GM21515 (cell line): Measurements from ENCODE around the gene FSTL5.

Experiments
- ATAC-seq: cut with Tn5 transposase; IDR thresholded peaks from one replicate; pipeline ENCODE4 v1.9.1; 2021; ENCODE audit not compliant: unreplicated experiment

Gene FSTL5

DNA sequence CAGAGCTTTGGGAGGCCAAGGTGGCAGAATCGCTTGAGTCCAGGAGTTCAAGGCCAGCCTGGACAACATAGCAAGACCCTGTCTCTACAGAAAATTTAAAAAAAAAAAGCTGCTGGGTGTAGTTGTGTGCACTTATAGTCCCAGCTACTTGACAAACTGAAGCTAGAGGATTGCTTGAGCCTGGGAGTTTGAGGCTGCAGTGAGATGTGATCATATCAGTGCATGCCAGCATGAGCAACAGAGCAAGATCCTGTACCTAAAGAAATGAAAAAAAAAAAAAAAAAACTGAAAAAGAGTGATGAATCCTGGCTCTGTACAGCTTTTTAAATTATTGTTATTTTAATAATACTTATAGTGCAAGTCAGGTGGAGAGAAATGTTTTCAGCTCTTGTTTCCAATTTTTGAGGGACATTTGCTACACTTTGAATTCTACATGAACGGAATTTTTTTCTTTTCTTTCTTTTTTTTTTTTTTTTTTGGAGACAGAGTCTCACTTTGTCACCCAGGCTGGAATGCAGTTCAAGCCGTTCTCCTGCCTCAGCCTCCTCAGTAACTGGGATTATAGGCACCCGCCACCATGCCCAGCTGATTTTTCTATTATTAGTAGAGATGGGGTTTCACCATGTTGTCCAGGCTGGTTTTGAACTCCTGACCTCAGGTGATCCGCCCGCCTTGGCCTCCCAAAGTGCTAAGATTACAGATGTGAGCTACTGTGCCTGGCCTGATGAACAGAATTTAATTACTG lies 215.6 kb downstream of the FSTL5 start:
- no peak for ATAC-seq

DNA sequence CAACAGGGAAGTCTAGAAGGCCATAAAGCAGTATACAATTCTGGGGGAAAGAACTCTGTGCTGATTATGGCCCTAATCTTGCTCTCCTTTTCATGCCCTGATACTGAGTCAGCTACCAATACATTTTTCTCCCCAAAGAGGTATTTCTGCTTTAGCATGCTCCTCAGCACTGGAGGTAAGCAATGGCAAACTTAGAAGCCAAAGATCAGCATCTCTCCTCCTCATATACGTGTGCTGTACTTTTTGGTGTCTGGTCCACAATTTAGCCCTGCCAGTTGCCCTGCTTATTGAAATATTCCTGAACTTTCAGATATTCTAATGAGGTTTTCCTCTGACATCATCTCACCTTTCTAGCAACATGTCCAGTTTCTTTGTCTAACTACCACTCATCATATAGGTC lies 226.2 kb downstream of the FSTL5 start:
- no peak for ATAC-seq

DNA sequence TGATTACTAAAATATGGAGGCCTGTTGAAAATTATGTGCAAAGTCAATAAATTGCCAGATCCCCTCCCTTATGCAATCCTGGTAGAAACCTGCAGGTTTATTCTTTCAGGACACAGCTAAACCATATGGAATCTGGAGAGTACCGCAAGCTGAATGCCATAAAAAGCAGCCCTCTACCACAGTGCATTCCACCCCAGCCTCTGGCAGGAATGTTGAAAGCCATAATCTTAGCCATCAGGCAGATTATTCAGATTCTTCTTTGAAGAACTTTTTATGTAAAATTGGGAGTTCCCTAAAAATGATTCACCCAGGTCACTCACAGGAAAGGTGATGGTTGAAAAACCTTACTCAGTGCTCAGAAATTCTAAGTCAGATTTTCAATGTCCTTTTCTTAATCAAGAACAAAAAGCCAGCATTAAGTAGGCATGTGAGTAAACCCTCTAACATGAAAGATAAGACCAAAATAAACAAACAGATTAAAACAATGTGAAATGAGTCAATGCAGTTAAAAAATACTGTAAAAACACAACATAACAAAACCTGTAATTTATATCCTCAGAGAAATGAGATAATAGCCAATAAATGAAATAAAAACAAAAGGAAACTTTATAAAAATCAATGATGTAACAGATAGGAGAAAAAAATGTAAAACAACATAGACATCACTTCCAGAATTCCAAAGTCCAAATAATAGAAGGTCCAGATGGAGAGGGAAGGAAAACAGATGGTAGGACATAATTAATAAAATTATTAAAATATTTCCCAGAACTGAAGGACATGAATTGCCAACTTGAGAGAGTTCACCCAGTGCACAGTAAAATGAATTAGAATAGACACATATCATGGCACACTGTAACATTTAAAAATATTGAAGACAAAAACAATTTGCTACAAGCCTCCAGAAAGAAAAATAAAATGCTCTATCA lies 226.9 kb downstream of the FSTL5 start:
- ATAC-seq = no peak

DNA sequence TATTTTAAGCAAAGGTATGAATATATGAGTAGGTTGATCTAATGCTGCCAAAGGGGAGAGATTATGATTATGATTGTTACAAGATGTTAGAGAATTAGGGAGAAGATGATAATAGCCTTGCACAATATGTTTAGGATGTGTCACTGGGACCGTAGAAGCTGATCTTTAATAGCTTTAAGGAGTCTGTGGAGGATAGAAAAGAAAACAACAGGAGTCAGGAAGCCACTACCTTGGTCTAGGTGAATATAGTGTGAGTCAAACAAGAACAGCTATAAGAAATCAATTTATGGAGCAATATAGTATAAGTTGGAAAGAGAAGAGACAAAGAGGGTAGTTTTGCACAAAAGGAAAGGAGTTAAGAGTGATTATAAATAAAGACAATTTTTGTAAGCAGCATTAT lies 232.7 kb downstream of the FSTL5 start:
- ATAC-seq = no peak

DNA sequence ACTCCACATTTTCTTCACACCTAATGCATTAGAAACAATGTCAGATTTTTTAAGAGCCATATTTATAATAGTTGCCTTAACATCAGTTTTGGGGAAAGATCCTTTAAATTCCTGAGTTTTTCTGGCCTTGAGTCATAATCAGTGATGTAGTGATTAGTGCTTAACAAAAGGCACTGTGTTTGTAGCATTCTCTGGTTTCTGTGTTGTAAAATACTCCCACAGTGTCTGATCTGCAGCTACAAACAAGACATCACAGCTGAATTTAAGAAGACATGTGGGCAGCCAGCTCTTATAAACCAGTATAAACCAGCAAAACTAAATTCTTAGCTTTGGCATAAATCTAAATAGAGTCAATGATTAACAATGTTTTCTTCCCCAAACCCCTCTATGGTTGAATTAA lies 233.8 kb downstream of the FSTL5 start:
- no peak for ATAC-seq

DNA sequence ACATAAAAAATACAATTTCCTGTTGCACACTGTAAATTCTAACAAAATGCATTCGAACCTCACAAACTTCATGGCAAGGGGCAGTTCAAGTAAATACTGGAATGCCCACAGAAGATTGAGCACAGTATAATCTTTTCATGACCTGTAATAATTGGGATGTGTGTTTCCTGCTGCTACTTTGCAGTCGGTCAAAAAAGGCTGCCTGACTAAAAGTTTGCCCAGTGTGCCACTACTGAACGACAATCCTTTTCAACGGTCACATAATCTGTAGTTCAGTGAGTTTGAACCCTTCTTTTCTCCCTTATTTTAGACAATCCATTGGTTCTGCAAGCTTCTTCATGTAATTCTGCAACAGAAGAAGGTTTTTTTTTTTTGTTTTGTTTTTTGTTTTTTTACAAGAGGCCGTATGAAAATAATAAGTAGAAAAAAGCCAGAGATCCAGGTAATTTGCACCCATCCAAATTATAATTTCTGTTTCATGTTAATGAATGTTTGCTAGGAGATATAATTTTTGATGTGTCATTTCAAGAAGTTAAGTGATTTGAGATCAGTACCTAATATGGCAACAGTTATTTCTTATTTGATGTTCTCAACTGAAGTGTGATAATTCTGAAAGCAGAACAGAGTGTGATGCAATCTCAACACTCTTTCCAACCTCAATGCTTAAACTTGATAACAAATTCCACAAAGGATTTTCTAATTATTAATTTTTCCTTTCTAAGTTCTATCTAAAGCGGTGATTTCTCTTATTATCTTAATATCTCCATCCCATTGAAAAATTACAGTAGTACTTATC lies 237.6 kb downstream of the FSTL5 start:
- no peak for ATAC-seq

DNA sequence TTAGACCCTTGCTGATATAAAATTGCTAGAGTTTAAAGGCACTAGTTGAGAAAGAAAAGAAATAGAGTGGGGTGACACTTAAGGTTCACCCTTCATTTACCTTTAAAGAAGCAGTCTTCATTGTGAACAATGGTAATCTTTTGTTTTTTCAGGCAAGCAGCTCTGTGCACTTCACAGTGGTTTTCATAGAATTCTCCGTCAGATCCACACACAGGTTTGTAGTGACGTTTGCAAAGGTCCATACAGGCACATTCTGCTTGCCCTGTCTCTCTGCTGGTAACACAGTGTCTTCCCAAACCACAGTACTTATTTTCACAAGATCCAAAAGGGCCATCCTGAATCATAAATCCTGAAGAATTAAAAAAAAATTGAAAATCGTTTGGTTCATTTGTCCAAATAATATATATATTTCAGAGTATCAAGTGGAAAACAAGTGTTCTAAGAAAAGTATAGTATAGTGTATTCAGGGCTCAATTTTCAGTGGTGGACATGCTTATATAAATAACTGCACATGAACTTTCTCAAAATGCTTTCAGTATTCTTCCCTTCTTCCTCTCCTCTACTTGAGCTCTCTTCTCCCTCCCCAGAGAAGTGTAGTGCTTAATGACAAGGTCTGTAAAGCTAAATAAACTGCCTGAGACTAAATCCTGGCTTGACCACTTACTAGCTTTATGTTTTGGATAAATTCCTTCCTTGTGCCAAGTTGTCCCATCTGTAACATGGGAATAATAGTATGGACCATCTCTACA lies 243.3 kb downstream of the FSTL5 start:
- no peak for ATAC-seq

DNA sequence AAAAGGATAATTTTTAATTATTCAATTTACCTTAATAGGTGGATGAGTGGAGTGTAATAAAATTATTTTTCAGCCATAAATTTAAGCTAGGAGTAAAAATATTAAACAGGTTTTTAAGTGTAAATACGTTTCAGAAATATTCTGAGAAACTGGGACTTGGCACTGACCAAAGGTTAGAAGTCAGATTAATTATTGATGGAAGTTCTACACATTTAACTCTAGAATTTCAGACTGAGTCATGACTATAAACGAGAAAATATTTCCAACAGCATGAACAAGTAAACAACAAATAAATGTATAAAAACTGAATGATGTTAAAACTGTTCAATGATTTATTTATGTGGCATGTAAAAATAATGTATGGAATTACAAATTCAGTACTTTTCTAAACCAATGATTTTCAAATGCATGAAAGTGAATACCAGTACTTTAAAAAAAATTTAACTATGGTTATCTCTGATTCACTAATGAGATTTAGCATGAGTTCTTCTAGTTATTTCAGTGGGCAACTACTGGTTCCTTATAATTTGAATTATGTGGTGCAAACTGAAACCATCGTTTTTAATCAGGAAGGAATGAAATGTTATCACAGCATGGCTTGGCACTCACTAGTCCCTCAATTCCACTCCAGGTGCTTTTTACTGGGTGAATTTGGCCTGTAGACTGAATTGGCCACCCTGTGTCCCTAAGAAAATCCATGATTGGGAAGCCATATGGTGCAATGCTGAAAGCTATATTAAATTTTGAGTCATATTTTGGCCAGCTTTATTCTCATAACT lies 244.2 kb downstream of the FSTL5 start:
- ATAC-seq = no peak

DNA sequence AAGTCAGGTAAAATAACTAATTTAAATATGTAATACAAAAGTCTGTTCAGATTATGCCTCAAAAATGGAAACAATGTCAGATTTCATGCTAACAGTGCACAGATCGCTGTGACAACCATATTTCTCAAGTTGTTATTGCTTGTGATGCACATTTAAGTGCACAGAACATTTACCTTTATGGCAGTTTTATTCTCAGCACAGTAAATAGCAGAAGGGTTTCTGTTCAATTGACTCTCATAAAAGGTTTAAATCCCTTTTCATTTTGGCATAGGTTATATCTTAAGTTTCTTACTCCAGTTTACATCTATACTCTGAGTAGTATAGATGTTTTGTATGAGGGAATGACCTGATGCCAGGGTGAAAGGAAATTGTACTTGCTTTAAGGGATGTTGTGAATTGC lies 247.8 kb downstream of the FSTL5 start:
- ATAC-seq = no peak

DNA sequence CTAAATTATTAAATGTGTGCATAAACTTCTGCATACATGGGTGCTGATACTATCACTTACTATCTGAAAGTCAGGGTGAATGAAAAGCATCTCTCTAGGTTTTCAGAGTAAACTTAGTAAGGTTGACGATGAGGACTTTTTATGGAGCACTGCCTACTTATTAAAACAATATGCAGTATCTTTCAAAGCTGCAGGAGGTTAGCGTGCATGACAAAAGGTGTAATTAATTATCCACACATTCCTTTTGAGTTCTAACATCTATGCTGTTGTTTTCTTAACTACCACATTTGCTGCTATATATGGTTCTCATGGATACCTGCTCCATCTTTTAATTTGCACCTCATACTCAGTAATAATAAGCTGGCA lies 256.2 kb downstream of the FSTL5 start:
- no peak for ATAC-seq

DNA sequence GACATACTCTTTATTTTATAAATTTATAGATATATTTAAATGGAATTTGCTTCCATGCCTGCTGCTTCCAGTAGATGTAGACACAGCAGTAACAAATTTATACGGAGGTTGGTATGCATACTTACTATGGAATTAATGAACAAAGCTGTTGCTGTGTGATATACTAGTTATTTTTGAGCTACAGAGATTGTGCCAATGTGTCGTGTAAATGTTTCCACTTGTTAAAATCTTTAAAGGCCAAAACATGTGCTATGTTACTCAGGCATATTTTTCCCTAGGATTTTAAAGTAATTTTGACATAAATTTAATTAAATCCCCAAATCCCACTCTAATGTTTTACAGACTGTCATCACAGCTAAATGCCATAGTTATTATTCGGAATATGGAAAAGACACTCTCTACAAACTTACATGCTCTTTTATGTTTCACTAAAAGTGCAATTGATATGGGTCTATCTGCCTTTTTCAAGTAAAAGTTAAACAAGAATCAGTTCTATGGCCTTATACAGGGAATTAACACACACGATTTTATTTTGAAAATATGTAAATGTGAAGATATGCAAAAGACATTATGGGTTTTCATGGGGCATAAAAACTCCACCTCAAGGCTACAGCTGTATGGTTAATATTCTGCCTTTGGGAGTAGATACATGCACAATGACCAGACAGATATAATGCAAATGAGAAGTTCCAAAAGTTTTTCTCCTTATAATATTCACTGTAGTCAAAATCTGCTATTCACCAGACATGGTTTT lies 256.8 kb downstream of the FSTL5 start:
- ATAC-seq = no peak

DNA sequence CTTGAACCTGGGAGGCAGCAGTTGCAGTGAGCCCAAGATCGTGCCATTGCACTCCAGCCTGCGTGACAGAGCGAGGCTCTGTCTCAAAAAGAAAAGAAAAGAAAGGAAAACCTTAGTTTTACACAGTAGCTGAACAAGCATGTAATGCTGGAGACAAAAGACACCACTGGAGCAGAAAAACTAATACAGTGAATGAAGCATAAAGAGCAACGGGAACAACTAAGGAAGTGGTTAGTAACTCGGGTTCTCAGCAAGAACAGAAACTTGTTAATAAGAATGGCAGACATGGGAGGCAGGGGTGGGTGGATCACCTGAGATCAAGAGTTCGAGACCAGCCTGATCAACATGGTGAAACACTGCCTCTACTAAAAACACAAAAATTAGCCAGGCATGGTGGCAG lies 263.7 kb downstream of the FSTL5 start:
- no peak for ATAC-seq

DNA sequence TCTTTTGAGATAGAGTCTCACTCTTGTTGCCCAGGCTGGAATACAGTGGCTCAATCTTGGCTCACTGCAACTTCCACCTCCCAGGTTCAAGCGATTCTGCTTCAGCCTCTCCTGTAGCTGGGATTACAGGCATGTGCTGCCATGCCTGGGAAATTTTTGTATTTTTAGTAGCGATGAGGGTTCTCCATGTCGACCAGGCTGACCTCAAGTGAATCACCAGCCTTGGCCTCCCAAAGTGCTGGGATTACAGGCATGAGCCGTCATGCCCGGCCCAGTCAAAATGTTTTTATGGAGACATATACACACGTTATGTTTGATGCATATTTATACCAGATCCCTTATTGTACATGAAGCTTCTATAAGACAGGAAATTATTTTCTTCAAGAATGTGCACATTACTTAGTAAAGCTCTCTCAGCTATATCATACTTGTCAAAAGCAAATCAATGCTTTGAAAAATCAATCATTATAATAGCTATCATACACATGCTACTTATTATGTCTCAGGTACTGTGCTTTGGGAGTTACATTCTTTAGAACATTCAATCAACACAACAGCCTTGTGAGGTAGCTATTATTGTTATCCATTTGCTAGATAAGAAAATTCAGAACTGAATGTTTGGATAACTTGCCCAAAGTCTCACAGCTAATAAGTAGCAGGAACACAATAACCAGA lies 269.2 kb downstream of the FSTL5 start:
- ATAC-seq = no peak

DNA sequence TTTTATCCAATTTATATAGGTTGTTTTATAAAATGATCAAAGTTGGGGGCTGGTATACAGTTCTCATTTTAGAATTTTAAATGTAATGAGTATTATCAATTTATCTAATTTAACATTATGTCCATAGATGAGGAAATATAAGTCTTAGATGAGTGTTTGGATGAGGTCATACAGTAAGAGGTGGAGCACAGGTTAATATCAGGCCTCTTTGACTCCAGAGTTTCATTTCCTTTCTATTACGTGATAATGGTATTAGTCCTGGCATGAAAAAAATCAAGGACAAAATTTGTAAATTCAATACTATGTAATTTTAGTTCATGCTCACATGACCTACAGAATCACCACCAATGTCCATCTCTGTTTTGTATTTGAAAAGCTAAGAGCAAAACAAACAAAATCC lies 269.8 kb downstream of the FSTL5 start:
- ATAC-seq = no peak

DNA sequence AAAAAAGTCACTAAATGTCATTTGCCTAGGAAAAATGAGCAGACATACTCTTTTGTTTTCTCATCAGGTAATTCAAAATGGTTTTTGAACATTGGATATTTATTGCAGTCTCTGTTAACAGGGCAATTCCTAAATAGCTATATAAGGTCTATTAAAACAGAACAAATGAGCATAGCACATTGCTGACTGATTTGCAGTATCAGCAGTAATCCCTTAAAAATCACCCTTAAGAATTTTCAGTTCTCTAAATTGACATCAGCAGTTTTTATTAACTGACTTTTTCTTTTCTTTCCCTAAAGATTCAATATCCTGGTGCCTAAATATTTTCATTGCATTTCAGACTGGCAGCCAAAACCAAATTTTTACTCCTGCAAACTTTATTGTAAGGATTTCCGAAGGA lies 270.2 kb downstream of the FSTL5 start:
- ATAC-seq = no peak

DNA sequence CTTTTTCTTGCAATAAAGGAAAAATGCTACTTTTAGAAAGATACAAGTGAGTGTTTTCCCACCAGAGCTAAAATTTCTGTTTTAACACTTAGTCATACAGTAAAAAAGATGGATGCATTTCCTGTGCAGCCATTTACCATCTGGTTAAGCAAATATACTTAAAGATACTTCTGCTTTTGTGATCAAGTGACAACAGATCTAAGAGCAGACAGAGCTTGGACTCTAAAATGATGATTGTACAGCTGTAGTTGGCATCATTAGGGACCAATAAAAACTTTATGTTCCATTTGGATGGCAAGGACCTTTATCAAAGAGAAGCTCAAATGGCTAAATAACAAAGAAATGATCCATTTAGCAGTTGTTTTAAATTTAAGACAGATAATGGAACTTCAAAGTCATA lies 270.8 kb downstream of the FSTL5 start:
- ATAC-seq = no peak

DNA sequence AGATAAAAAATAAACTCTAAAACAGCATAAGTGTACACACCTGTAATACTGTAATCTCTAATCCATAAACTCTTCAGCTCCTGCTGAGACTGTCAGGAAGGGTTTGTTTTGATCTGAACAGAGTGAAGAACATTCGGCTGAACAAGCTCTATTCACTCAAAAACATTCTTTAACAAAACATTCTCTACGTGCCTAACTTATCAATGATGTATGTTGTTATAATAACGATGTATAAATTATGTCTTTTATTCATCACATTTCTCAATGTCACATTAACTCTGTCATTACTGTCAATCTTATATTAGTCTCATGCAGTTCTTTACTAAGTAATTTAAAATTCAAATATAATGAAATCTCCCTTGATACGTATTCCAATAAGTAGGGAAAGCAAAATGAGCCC lies 280.6 kb downstream of the FSTL5 start:
- no peak for ATAC-seq

DNA sequence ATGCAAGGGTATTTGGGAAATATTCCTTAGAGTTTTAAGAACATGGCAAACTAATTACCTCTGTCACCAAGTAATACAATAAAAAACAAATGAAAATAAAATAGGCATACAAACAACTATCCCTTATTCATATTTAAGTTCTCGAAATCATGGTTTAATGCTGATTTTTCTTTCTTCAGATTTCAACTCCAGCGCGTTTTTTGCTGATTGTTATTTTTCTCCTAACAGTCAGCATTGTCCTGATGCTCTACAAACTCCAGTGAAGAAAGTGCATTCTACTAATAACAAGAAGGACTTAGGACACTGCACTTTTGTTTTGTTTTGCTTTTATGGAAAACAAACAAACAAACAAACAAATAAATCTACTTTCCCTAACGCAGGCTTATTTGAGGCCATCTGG lies 282.4 kb downstream of the FSTL5 start:
- ATAC-seq = no peak

DNA sequence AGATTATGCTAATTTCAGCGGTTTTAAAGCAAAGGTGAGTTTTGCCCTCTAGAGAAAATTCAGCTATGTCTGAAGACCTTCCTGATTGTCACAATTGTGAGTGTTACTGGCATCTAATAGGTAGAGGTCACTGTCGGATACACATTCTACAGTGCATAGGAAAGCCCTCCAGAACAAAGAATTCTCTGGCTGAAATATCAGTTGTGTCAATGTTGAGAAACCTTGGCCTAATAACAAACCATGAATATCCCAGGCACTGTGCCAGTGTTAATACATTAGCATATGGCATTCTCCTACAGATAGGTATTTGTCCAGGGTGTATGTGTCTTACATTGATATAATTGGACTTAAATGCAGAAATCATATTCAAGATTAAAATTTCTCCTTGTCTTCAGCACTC lies 294.3 kb downstream of the FSTL5 start:
- ATAC-seq = no peak
